ENCODE results near the gene LRP3. TPM values are rescaled to one million over a fixed set of nuclear protein-coding genes. Genes with fewer than 3 reads are reported as not detected.

The LRP3 gene
- total and polyA plus RNA-seq, 2 of the 13 experiments (the other 11 are each of a cell fraction or from before 2014, with no cell fraction given) = 17.6 to 51.6 TPM

GRCh38 chr19:33176670-33177416 lies 17.3 kb upstream of the LRP3 start (continued):
- no peak for TF ChIP-seq DDIT3 (CRISPR knock-in tag; IDR thresholded peaks at IDR 0.05)
- TF ChIP-seq ZBTB39 (CRISPR knock-in tag; IDR thresholded peaks at IDR 0.05) = peak; percentile 72; the same call in 1 of the 2 replicates
- TF ChIP-seq ATF7 (IDR thresholded peaks at IDR 0.05) = no peak
- TF ChIP-seq ATF7 (CRISPR knock-in tag; IDR thresholded peaks at IDR 0.05) = 0 out of 2 replicates have a peak, but pooled peaks have one; percentile 15
- TF ChIP-seq HES4 (CRISPR knock-in tag; IDR thresholded peaks at IDR 0.05; ENCODE audit: borderline replicate concordance) = peak; percentile 11; the same call in 1 of the 2 replicates
- 0 out of 2 replicates have a peak, but pooled peaks have one; percentile 6 for TF ChIP-seq HMG20B (CRISPR knock-in tag; conservative IDR thresholded peaks at IDR 0.05)
- no peak for TF ChIP-seq TBX3 (IDR thresholded peaks at IDR 0.05; ENCODE audit: borderline replicate concordance)
- peak; percentile 72 for TF ChIP-seq TBX2 (CRISPR knock-in tag; IDR thresholded peaks at IDR 0.05; ENCODE audit: borderline replicate concordance)
- TF ChIP-seq ZNF362 (CRISPR knock-in tag; IDR thresholded peaks at IDR 0.05; ENCODE audit: borderline replicate concordance) = peak; percentile 25; the same call in 1 of the 2 replicates
- TF ChIP-seq ASH2L (IDR thresholded peaks at IDR 0.05; ENCODE audit: insufficient read length, low read depth, low read length) = peak; percentile 85
- peak; percentile 71; the same call in 1 of the 2 replicates for TF ChIP-seq MED1 (CRISPR knock-in tag; IDR thresholded peaks at IDR 0.05)
- peak; percentile 67; the same call in 1 of the 2 replicates for TF ChIP-seq HNF1A (IDR thresholded peaks at IDR 0.05; ENCODE audit: low read depth)
- TF ChIP-seq HNF1A (CRISPR knock-in tag; IDR thresholded peaks at IDR 0.05; ENCODE audit: borderline replicate concordance) = no peak; the same call in 1 of the 2 replicates
- peak; percentile 36 for TF ChIP-seq KDM5B (CRISPR knock-in tag; IDR thresholded peaks at IDR 0.05; ENCODE audit: borderline replicate concordance)
- TF ChIP-seq, protein P1, sequence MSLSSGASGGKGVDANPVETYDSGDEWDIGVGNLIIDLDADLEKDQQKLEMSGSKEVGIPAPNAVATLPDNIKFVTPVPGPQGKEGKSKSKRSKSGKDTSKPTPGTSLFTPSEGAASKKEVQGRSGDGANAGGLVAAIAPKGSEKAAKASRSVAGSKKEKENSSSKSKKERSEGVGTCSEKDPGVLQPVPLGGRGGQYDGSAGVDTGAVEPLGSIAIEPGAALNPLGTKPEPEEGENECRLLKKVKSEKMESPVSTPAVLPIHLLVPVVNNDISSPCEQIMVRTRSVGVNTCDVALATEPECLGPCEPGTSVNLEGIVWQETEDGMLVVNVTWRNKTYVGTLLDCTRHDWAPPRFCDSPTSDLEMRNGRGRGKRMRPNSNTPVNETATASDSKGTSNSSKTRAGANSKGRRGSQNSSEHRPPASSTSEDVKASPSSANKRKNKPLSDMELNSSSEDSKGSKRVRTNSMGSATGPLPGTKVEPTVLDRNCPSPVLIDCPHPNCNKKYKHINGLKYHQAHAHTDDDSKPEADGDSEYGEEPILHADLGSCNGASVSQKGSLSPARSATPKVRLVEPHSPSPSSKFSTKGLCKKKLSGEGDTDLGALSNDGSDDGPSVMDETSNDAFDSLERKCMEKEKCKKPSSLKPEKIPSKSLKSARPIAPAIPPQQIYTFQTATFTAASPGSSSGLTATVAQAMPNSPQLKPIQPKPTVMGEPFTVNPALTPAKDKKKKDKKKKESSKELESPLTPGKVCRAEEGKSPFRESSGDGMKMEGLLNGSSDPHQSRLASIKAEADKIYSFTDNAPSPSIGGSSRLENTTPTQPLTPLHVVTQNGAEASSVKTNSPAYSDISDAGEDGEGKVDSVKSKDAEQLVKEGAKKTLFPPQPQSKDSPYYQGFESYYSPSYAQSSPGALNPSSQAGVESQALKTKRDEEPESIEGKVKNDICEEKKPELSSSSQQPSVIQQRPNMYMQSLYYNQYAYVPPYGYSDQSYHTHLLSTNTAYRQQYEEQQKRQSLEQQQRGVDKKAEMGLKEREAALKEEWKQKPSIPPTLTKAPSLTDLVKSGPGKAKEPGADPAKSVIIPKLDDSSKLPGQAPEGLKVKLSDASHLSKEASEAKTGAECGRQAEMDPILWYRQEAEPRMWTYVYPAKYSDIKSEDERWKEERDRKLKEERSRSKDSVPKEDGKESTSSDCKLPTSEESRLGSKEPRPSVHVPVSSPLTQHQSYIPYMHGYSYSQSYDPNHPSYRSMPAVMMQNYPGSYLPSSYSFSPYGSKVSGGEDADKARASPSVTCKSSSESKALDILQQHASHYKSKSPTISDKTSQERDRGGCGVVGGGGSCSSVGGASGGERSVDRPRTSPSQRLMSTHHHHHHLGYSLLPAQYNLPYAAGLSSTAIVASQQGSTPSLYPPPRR (CRISPR knock-in tag; IDR thresholded peaks at IDR 0.05; ENCODE audit: borderline replicate concordance) = peak; percentile 37; the same call in 1 of the 2 replicates
